B cell (primary cell): ENCODE results near the gene CALHM5.

Source experiments
- CTCF ChIP-seq: fragments of 200-600 bp; IDR thresholded peaks from one replicate; pipeline ENCODE4 v1.8.0; 2022; ENCODE audit warnings: antibody characterized with exemption, mild to moderate bottlenecking
- EZH2 ChIP-seq: IDR thresholded peaks from 2 replicates; pipeline ENCODE4 v1.6.1; 2012; ENCODE audit warnings: borderline replicate concordance, low read depth, mild to moderate bottlenecking, moderate library complexity, low read length; ENCODE audit not compliant: insufficient read depth, poor library complexity, severe bottlenecking

GRCh38 chr6:116560130-116560529, 48.7 kb downstream of the CALHM5 start:
- no peak for TF ChIP-seq CTCF
- no peak for TF ChIP-seq EZH2
